ENCODE data around the gene MGARP. TPM values are rescaled to one million over a fixed set of nuclear protein-coding genes. Genes with fewer than 3 reads are reported as not detected.
A peak's percentile ranks its signal among the peaks of the same experiment; 100 is the strongest.

The MGARP gene
- total and polyA plus RNA-seq, 2 donors (not counting 1 experiment from before 2014, with no cell fraction given) = 15.2 to 18.2 TPM

DNA sequence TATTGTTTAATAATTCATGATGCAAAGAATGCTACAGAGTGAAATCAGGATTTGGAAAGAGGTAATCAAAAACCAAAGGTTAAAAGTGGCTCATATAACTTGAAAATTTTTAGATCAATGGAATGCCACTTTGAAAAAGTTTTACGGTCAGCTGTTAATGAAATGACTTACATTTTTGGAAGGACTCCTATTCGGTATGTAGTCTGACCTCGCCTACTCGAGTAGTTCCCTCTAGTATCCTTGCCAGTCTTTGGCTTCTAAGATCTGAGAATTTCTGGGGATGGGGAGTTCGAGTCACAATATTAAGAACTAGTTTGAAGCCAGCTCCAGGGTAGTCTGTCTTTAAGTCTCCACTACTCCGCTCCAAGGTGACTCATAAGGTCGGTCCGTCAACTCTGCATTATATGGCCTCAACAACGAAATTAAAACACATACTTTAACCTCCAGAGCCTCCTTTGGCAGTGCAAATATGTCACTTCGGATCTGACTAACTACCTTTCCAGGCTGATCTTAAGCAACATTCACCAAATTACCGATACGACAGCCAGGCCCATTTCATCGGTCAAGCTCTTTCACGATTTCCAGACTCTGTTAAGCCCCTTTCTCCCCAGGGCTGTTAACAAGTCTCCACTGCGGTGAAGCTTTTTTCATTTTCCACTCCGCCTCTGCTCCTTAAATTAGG lies 20.5 kb upstream of the MGARP start:
- Histone ChIP-seq H3K27ac (ENCODE audit: insufficient read depth, low read length) (peak overlapping the region; percentile 98), H3K4me1 (ENCODE audit: control insufficient read depth, extremely low read depth, insufficient read depth, low read length) (peaks cover 18% of the 10 kb centered on the region), H3K27me3 (ENCODE audit: control insufficient read depth, insufficient read depth, low read length) (no peaks in the 10 kb centered on the region), H3K79me2 (ENCODE audit: control insufficient read depth, insufficient read depth, low read length) (peaks cover 43% of the 10 kb centered on the region), H3K4me2 (ENCODE audit: extremely low read depth, insufficient read depth, low read length) (peak overlapping the region; percentile 93), H3K9me3 (ENCODE audit: control insufficient read depth, insufficient read depth, low read depth, low read length) (no peaks in the 10 kb centered on the region), H4K20me1 (ENCODE audit: control insufficient read depth, extremely low read depth, insufficient read depth, low read length) (no peaks in the 10 kb centered on the region), H2AFZ (ENCODE audit: low read length) (peak overlapping the region; percentile 95), H3K36me3 (ENCODE audit: control insufficient read depth, insufficient read depth, low read length) (peaks cover 3% of the 10 kb centered on the region), H3K9ac (ENCODE audit: insufficient read depth, low read length) (peak overlapping the region; percentile 67), H3K4me3 (replicated peaks in 1 of 4; ENCODE audit: control extremely low read depth in 1 of 4, insufficient read depth in 1 of 4, low read depth in 3 of 4, low read length in 4 of 4) (peak overlapping the region; percentile 91 to 100 (median 98))
- TF ChIP-seq EZH2 (IDR thresholded peaks at IDR 0.05; ENCODE audit: low read length, missing control alignments) = no peak
- TF ChIP-seq, protein P1, sequence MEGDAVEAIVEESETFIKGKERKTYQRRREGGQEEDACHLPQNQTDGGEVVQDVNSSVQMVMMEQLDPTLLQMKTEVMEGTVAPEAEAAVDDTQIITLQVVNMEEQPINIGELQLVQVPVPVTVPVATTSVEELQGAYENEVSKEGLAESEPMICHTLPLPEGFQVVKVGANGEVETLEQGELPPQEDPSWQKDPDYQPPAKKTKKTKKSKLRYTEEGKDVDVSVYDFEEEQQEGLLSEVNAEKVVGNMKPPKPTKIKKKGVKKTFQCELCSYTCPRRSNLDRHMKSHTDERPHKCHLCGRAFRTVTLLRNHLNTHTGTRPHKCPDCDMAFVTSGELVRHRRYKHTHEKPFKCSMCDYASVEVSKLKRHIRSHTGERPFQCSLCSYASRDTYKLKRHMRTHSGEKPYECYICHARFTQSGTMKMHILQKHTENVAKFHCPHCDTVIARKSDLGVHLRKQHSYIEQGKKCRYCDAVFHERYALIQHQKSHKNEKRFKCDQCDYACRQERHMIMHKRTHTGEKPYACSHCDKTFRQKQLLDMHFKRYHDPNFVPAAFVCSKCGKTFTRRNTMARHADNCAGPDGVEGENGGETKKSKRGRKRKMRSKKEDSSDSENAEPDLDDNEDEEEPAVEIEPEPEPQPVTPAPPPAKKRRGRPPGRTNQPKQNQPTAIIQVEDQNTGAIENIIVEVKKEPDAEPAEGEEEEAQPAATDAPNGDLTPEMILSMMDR (conservative IDR thresholded peaks at IDR 0.05 in 1 of 2, IDR thresholded peaks at IDR 0.05 in 1 of 2; ENCODE audit: low read depth in 1 of 2, low read length in 2 of 2) = no peak
- DNase-seq (ENCODE audit: low read depth in 2 of 2) = peak; percentile 65 to 70

DNA sequence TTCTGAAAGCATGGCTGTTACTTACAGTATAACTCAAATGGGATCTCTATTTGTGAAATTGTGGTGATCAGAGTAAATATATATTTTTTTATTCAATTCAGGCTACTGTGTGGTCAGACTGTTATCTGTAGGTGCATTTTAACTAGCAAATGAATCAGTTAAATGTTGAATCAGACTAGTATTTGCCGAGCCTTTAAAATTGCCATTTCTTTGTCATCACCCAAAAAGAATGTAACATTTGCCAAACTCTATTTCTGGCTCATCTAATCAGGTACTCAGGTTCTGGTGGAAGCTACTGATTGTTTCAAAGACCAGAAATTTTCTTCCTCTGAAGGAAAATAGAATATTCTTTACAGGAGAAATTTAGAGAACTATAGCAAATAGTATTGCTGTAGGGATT lies 19.5 kb upstream of the MGARP start:
- TF ChIP-seq, protein P1 (conservative IDR thresholded peaks at IDR 0.05 in 1 of 2, IDR thresholded peaks at IDR 0.05 in 1 of 2; ENCODE audit: low read depth in 1 of 2, low read length in 2 of 2) = no peak
- no peak for TF ChIP-seq EZH2 (IDR thresholded peaks at IDR 0.05; ENCODE audit: low read length, missing control alignments)

DNA sequence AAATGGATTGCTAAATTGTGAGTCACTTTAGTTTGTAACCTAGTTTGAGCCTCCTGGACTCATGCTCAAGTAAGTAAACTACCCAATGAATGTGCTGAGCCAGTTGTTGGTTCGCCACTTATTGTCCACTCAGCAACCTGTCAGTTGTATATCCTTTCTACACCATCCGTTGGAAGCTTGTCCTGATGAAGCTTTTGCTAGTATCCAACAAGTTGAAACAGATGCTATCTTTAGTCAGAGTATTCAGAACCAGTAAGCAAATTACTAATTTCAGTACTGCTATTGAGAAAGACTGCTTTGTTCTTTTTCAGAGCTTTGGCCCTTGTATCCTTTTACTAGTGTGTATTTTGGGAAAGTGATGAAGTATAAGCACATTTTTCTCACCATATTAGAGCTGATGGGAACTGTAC lies 17.0 kb upstream of the MGARP start:
- H3K27me3 ChIP-seq (ENCODE audit: control insufficient read depth, insufficient read depth, low read length) = no peaks in the 10 kb centered on the region
- no peak overlapping the region for H2AFZ ChIP-seq (ENCODE audit: low read length)

More for the DNA sequence above, 19.5 kb upstream of the MGARP start:
- Histone ChIP-seq H3K9me3 (ENCODE audit: control insufficient read depth, insufficient read depth, low read depth, low read length) (no peaks in the 10 kb centered on the region), H3K4me2 (ENCODE audit: extremely low read depth, insufficient read depth, low read length) (peak overlapping the region; percentile 93), H3K27me3 (ENCODE audit: control insufficient read depth, insufficient read depth, low read length) (no peaks in the 10 kb centered on the region), H3K4me1 (ENCODE audit: control insufficient read depth, extremely low read depth, insufficient read depth, low read length) (peaks cover 18% of the 10 kb centered on the region), H2AFZ (ENCODE audit: low read length) (no peak overlapping the region), H3K4me3 (replicated peaks in 1 of 4; ENCODE audit: control extremely low read depth in 1 of 4, insufficient read depth in 1 of 4, low read depth in 3 of 4, low read length in 4 of 4) (peak overlapping the region in 3 of 4 experiments; percentile 91 to 100 (median 97)), H3K79me2 (ENCODE audit: control insufficient read depth, insufficient read depth, low read length) (peaks cover 35% of the 10 kb centered on the region), H3K9ac (ENCODE audit: insufficient read depth, low read length) (no peak overlapping the region), H3K36me3 (ENCODE audit: control insufficient read depth, insufficient read depth, low read length) (peaks cover under 1% of the 10 kb centered on the region), H3K27ac (ENCODE audit: insufficient read depth, low read length) (no peak overlapping the region), H4K20me1 (ENCODE audit: control insufficient read depth, extremely low read depth, insufficient read depth, low read length) (no peaks in the 10 kb centered on the region)
- DNase-seq (ENCODE audit: low read depth in 2 of 2) = peak in 1 of 2 donors; percentile 70

More for the DNA sequence above, 17.0 kb upstream of the MGARP start:
- Histone ChIP-seq H3K4me2 (ENCODE audit: extremely low read depth, insufficient read depth, low read length) (peak overlapping the region; percentile 40), H3K9me3 (ENCODE audit: control insufficient read depth, insufficient read depth, low read depth, low read length) (no peaks in the 10 kb centered on the region), H3K27ac (ENCODE audit: insufficient read depth, low read length) (no peak overlapping the region), H3K79me2 (ENCODE audit: control insufficient read depth, insufficient read depth, low read length) (peaks cover 11% of the 10 kb centered on the region), H4K20me1 (ENCODE audit: control insufficient read depth, extremely low read depth, insufficient read depth, low read length) (no peaks in the 10 kb centered on the region), H3K4me1 (ENCODE audit: control insufficient read depth, extremely low read depth, insufficient read depth, low read length) (peaks cover 15% of the 10 kb centered on the region), H3K9ac (ENCODE audit: insufficient read depth, low read length) (no peak overlapping the region), H3K36me3 (ENCODE audit: control insufficient read depth, insufficient read depth, low read length) (no peaks in the 10 kb centered on the region), H3K4me3 (replicated peaks in 1 of 4; ENCODE audit: control extremely low read depth in 1 of 4, insufficient read depth in 1 of 4, low read depth in 3 of 4, low read length in 4 of 4) (no peak overlapping the region)
- peak; percentile 42 to 56 for DNase-seq (ENCODE audit: low read depth in 2 of 2)
- TF ChIP-seq, protein P1 (conservative IDR thresholded peaks at IDR 0.05 in 1 of 2, IDR thresholded peaks at IDR 0.05 in 1 of 2; ENCODE audit: low read depth in 1 of 2, low read length in 2 of 2) = no peak
- TF ChIP-seq EZH2 (IDR thresholded peaks at IDR 0.05; ENCODE audit: low read length, missing control alignments) = no peak

Data from fibroblast of lung (primary cell).